Measurements from ENCODE around the gene COX15. TPM values are rescaled to one million over a fixed set of nuclear protein-coding genes. Genes with fewer than 3 reads are reported as not detected.

COX15 gene
- total RNA-seq = 10 to 100 TPM; 11.5 to 45.6 (median 30.1) TPM

- Histone ChIP-seq H3K4me3 (peak within 1 kb of the TSS; percentile 90 to 92), H3K36me3 (no peaks in the 10 kb centered on the region), H3K4me1 (peaks cover 0 to 6% of the 10 kb centered on the region in 2 donors), H3K9me3 (no peaks in the 10 kb centered on the region), H3K27me3 (no peaks in the 10 kb centered on the region), H3K27ac (peak within 1 kb of the TSS; percentile 84 to 85)
- TF ChIP-seq, protein P1, sequence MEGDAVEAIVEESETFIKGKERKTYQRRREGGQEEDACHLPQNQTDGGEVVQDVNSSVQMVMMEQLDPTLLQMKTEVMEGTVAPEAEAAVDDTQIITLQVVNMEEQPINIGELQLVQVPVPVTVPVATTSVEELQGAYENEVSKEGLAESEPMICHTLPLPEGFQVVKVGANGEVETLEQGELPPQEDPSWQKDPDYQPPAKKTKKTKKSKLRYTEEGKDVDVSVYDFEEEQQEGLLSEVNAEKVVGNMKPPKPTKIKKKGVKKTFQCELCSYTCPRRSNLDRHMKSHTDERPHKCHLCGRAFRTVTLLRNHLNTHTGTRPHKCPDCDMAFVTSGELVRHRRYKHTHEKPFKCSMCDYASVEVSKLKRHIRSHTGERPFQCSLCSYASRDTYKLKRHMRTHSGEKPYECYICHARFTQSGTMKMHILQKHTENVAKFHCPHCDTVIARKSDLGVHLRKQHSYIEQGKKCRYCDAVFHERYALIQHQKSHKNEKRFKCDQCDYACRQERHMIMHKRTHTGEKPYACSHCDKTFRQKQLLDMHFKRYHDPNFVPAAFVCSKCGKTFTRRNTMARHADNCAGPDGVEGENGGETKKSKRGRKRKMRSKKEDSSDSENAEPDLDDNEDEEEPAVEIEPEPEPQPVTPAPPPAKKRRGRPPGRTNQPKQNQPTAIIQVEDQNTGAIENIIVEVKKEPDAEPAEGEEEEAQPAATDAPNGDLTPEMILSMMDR (IDR thresholded peaks at IDR 0.05) = peak in 2 of 4 experiments; percentile 20 to 39
- peak; percentile 86 to 94 for TF ChIP-seq POLR2A (IDR thresholded peaks at IDR 0.05)
- intact Hi-C loops (cut with DNase I; ENCODE audit: low total_unique reads) = no loop called here
- DNase-seq = peak; percentile 97 to 98
Measured at GRCh38 chr10:99732033-99732842, at the start of gene COX15, which contains the start of gene CUTC. TSS of gene COX15 (minus strand) at chr10:99732127. CDS start at chr10:99732049, 78 bp downstream. TSS of gene CUTC (plus strand) at chr10:99732234. CDS start at chr10:99732349, 115 bp downstream.

- TF ChIP-seq, protein P1 (IDR thresholded peaks at IDR 0.05) = no peak
- no peak for TF ChIP-seq POLR2A (IDR thresholded peaks at IDR 0.05)
- no peak overlapping the region for H3K4me3 ChIP-seq
- no peaks in the 10 kb centered on the region for H3K36me3 ChIP-seq
- H3K27ac ChIP-seq = peak overlapping the region; percentile 59 to 82
- H3K9me3 ChIP-seq = no peaks in the 10 kb centered on the region
- DNase-seq = no peak
- intact Hi-C loops (cut with DNase I; ENCODE audit: low total_unique reads) = no loop called here
- no peaks in the 10 kb centered on the region for H3K27me3 ChIP-seq
- no peaks in the 10 kb centered on the region for H3K4me1 ChIP-seq
Measured at GRCh38 chr10:99779335-99779734, 47.4 kb upstream of the COX15 start.

- Histone ChIP-seq H3K27me3 (no peaks in the 10 kb centered on the region), H3K36me3 (no peaks in the 10 kb centered on the region), H3K4me3 (no peak overlapping the region), H3K27ac (no peak overlapping the region), H3K4me1 (no peaks in the 10 kb centered on the region), H3K9me3 (no peaks in the 10 kb centered on the region)
- TF ChIP-seq, protein P1 (IDR thresholded peaks at IDR 0.05) = no peak
- no peak for TF ChIP-seq POLR2A (IDR thresholded peaks at IDR 0.05)
- intact Hi-C loops (cut with DNase I; ENCODE audit: low total_unique reads) = no loop called here
- no peak for DNase-seq
Measured at GRCh38 chr10:99777918-99778714, 46.2 kb upstream of the COX15 start.

GRCh38 chr10:99775850-99776249 lies 43.9 kb upstream of the COX15 start:
- no peak for TF ChIP-seq POLR2A (IDR thresholded peaks at IDR 0.05)
- TF ChIP-seq, protein P1 (IDR thresholded peaks at IDR 0.05) = no peak
- intact Hi-C loops (cut with DNase I; ENCODE audit: low total_unique reads) = no loop called here
- peak overlapping the region in 1 of 2 donors; percentile 45 for H3K27ac ChIP-seq

More at GRCh38 chr10:99775850-99776249, 43.9 kb upstream of the COX15 start:
- Histone ChIP-seq H3K27me3 (no peaks in the 10 kb centered on the region), H3K36me3 (no peaks in the 10 kb centered on the region), H3K9me3 (no peaks in the 10 kb centered on the region), H3K4me3 (no peak overlapping the region), H3K4me1 (no peaks in the 10 kb centered on the region)
- no peak for DNase-seq

Measured in uterus (tissue), 4 donors.